ENCODE data around the gene FKBP15. TPM values are rescaled to one million over a fixed set of nuclear protein-coding genes. Genes with fewer than 3 reads are reported as not detected.
A peak's percentile ranks its signal among the peaks of the same experiment; 100 is the strongest.
"Not testable (repeated sequence)": the region's sequence is repeated elsewhere in the genome, so short reads cannot be mapped to it uniquely, and the experiment has no call there.

The FKBP15 gene
- total and polyA plus RNA-seq, 4 experiments from 2014 or later: 1.9 to 34.9 (median 27.0) TPM

DNA sequence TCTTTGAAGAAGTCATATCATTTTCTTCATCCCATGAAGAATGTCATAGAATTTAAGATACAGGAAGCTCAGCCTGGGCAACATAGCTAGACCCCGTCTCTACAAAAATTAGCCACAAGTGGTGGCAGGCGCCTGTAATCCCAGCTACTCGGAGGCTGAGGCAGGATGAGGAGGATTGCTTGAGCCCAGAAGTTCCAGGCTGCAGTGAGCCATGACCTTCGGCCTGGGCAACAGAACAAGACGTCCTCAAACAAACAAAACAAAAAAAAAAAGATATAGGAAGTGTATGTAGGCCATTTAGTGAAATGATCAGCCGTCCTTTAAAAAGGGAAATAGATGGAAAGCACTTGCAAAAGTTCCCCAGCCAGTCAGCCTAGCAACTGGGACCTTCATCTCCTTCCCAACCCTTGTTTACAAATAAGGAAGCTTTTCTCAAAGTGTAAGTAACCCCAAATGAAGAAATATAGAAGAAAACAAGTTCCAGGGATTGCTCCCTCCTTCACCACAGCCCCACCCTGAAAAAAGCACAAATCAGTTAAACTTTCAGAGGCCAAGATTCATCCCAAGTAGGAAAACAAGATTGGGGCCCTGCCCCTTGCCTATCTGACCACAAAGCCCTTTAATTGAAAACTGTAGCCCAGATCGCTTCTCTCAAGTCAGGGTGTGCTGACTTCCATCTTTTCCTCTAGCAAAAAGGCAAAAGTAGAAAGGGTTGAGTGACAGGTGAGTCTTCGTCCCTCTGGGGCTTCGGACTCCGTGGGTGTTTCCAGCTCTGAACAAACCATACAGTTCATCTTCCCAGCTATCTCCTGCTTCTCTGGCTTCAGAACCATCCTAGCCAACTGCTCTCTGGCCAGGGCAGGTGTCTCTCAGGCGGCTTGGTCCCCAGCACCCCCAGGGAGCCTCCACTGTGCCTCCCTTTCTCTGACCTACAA, 69.1 kb downstream of the FKBP15 start:
- Mint-ChIP-seq H3K4me1 (peaks cover 17 to 49% (median 39%) of the 10 kb centered on the region in 4 donors), H3K27ac (peak overlapping the region; percentile 52 to 89 (median 81))
- H3K4me1 ChIP-seq (ENCODE audit: insufficient read depth, low read length): peaks cover 38% of the 10 kb centered on the region

GRCh38 chr9:113150670-113151611, 70.1 kb downstream of the FKBP15 start, which contains the start of gene SLC31A2:
Gene SLC31A2 (plus strand): TSS chr9:113151007. CDS start chr9:113151075, 68 bp downstream.
- intact Hi-C loops (cut with micrococcal nuclease): loop anchor here (1.0 kb wide), 3 partner anchors 70 to 260 kb away; partner anchors contain the start of genes CDC26, FKBP15, PRPF4 and SLC31A1
- Mint-ChIP-seq H3K27me3 (peaks cover 2 to 6% of the 10 kb centered on the region in 2 donors), H3K36me3 (peaks cover 0 to 1% of the 10 kb centered on the region in 2 donors), H3K27ac (peak within 1 kb of the TSS; percentile 51 to 84 (median 76)), H3K9me3 (peaks cover 0 to 3% (median 0%) of the 10 kb centered on the region in 8 donors), H3K4me3 (peak within 1 kb of the TSS; percentile 83 to 87 (median 86)), H3K4me1 (peaks cover 12 to 40% (median 30%) of the 10 kb centered on the region in 4 donors)
- H3K36me3 ChIP-seq (ENCODE audit: insufficient read depth, low read length): no peaks in the 10 kb centered on the region
- POLR2A ChIA-PET (ENCODE audit: partially characterized antibody): interaction anchor here (0.6 to 2.9 kb wide), 9 partner anchors 9 to 1517 kb away, joined by 3 to 10 read pairs (median 3); partner anchors contain the start of genes C9orf43, CDC26, POLE3 and PRPF4
- peak; percentile 80 to 85 (median 81) for DNase-seq
- peaks cover 29% of the 10 kb centered on the region for H3K4me1 ChIP-seq (ENCODE audit: insufficient read depth, low read length)
- H3K27me3 ChIP-seq (ENCODE audit: insufficient read depth, low read length): no peaks in the 10 kb centered on the region
- H3K4me3 ChIP-seq (ENCODE audit: low read length in 2 of 2): peak within 1 kb of the TSS; percentile 47 to 76
- H3K27ac ChIP-seq (ENCODE audit: low read depth, low read length): peak within 1 kb of the TSS; percentile 50
- CTCF ChIA-PET (ENCODE audit: partially characterized antibody): interaction anchor here (0.7 to 3.6 kb wide), 13 partner anchors 11 to 507 kb away, joined by 3 to 12 read pairs (median 4); no protein-coding TSS in a partner anchor
- H3K9me3 ChIP-seq (ENCODE audit: control insufficient read depth in 1 of 2, low read length in 2 of 2): no peaks in the 10 kb centered on the region

More for the DNA sequence above, 69.1 kb downstream of the FKBP15 start:
- Mint-ChIP-seq H3K9me3 (peaks cover 0 to 3% (median 0%) of the 10 kb centered on the region in 8 donors), H3K4me3 (peak overlapping the region; percentile 83 to 87 (median 86)), H3K27me3 (no peaks in the 10 kb centered on the region), H3K36me3 (peaks cover 0 to 1% of the 10 kb centered on the region in 2 donors)
- Histone ChIP-seq H3K4me3 (ENCODE audit: low read length in 2 of 2) (peak overlapping the region; percentile 47 to 76), H3K9me3 (ENCODE audit: control insufficient read depth in 1 of 2, low read length in 2 of 2) (no peaks in the 10 kb centered on the region), H3K27ac (ENCODE audit: low read depth, low read length) (peak overlapping the region; percentile 50), H3K36me3 (ENCODE audit: insufficient read depth, low read length) (no peaks in the 10 kb centered on the region), H3K27me3 (ENCODE audit: insufficient read depth, low read length) (no peaks in the 10 kb centered on the region)
- no peak for DNase-seq
- CTCF ChIA-PET (ENCODE audit: partially characterized antibody): interaction anchor here (0.8 to 3.6 kb wide), 9 partner anchors 11 to 228 kb away, joined by 3 to 12 read pairs (median 4); no protein-coding TSS in a partner anchor
- intact Hi-C loops (cut with micrococcal nuclease): loop anchor here (1.0 kb wide), 1 partner anchor 259 kb away; no protein-coding TSS in a partner anchor
- POLR2A ChIA-PET (ENCODE audit: partially characterized antibody): interaction anchor here (0.6 to 2.9 kb wide), 6 partner anchors 10 to 1518 kb away, joined by 3 to 10 read pairs (median 3); partner anchors contain the start of genes CDC26, PRPF4 and SLC31A1

- H3K9me3 ChIP-seq (ENCODE audit: control insufficient read depth in 1 of 2, low read length in 2 of 2); H3K27ac ChIP-seq (ENCODE audit: low read depth, low read length); H3K36me3 ChIP-seq (ENCODE audit: insufficient read depth, low read length); intact Hi-C loops (cut with micrococcal nuclease); H3K36me3 Mint-ChIP-seq; H3K4me3 ChIP-seq (ENCODE audit: low read length in 2 of 2); DNase-seq; H3K9me3 Mint-ChIP-seq; H3K27me3 ChIP-seq (ENCODE audit: insufficient read depth, low read length): not testable (repeated sequence)
- peak overlapping the region in 1 of 7 donors; percentile 10 for H3K27ac Mint-ChIP-seq
- ChIA-PET CTCF (ENCODE audit: partially characterized antibody) (interaction anchor here (2.7 kb wide), 1 partner anchor 125 kb away, joined by 9 read pairs; no protein-coding TSS in a partner anchor), POLR2A (ENCODE audit: partially characterized antibody) (interaction anchor here (0.5 to 2.9 kb wide), 3 partner anchors 125 to 1216 kb away, joined by 3 to 10 read pairs (median 3); partner anchors contain the start of genes CDC26 and PRPF4)
- H3K27me3 Mint-ChIP-seq: peaks cover 10 to 17% of the 10 kb centered on the region in 2 donors
- peak overlapping the region in 3 of 8 donors; percentile 13 to 52 (median 30) for H3K4me3 Mint-ChIP-seq
- peaks cover 21% of the 10 kb centered on the region for H3K4me1 ChIP-seq (ENCODE audit: insufficient read depth, low read length)
- peaks cover 5 to 26% (median 18%) of the 10 kb centered on the region in 4 donors for H3K4me1 Mint-ChIP-seq
Measured at GRCh38 chr9:113149561-113149960, 71.5 kb downstream of the FKBP15 start.

DNA sequence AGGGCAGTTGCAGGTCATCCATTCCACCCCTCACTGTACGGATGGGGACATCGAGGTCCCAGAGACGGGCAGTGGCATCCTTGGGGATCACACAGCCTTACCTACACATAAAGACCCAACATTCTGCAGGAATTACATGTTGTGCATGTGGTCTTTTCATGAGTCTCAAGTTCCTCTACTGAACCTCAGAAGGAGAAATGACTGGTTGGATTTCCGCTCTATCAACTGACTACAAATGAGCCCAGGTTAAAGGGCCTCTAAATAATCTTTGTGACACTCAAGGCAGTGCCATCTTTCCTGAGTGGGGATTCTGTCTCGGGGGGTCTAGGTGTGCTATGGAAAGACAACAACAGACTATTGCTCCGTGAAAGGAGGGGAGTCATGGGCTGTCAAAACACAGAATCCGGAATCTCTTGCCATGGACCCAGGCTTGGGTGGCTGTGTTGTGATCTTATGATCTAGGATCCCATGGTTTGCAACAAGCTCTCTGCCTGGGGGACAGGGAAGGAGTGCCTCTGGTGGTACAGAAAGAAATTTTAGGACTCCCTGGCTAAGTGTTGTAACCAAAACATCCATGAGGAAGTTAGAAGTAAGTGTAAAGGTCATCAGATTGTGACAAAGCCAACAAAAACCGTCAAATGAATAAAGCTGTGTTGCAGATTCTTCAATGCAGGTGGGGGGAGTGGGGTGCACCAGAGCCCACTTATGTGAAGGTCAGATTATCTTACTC, 72.1 kb downstream of the FKBP15 start:
- Mint-ChIP-seq H3K9me3 (peaks cover 0 to 3% (median 0%) of the 10 kb centered on the region in 8 donors), H3K27me3 (peaks cover 14 to 19% of the 10 kb centered on the region in 2 donors), H3K36me3 (peaks cover 0 to 1% of the 10 kb centered on the region in 2 donors), H3K27ac (peak overlapping the region in 1 of 7 donors; percentile 27), H3K4me3 (peak overlapping the region in 4 of 8 donors; percentile 13 to 54 (median 41)), H3K4me1 (peaks cover 5 to 25% (median 18%) of the 10 kb centered on the region in 4 donors)
- H3K27me3 ChIP-seq (ENCODE audit: insufficient read depth, low read length): no peaks in the 10 kb centered on the region
- intact Hi-C loops (cut with micrococcal nuclease): no loop called here
- DNase-seq: no peak
- H3K9me3 ChIP-seq (ENCODE audit: control insufficient read depth in 1 of 2, low read length in 2 of 2): no peaks in the 10 kb centered on the region
- H3K4me3 ChIP-seq (ENCODE audit: low read length in 2 of 2): no peak overlapping the region
- CTCF ChIA-PET (ENCODE audit: partially characterized antibody): interaction anchor here (2.7 kb wide), 1 partner anchor 125 kb away, joined by 9 read pairs; no protein-coding TSS in a partner anchor
- H3K36me3 ChIP-seq (ENCODE audit: insufficient read depth, low read length): no peaks in the 10 kb centered on the region
- POLR2A ChIA-PET (ENCODE audit: partially characterized antibody): interaction anchor here (0.9 kb wide), 1 partner anchor 261 kb away, joined by 3 read pairs; no protein-coding TSS in a partner anchor
- no peak overlapping the region for H3K27ac ChIP-seq (ENCODE audit: low read depth, low read length)
- H3K4me1 ChIP-seq (ENCODE audit: insufficient read depth, low read length): peaks cover 21% of the 10 kb centered on the region

DNA sequence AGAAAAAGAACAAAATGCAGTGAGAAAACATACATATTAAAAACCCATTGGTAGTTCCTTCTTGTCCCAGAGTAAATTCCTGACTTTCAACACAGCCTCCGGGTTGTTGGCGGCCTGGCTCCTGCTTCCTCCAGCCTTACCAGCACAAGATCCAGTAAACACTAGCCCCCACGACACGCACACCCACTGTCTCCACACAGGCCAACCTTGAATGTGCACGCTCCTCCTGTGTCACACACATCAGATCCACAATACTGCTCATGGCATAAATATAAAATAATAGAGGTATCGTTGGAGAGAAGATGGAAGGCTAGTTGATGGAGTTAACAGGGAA, 72.7 kb downstream of the FKBP15 start:
- no peaks in the 10 kb centered on the region for H3K9me3 ChIP-seq (ENCODE audit: control insufficient read depth in 1 of 2, low read length in 2 of 2)
- H3K36me3 ChIP-seq (ENCODE audit: insufficient read depth, low read length): no peaks in the 10 kb centered on the region
- ChIA-PET CTCF (ENCODE audit: partially characterized antibody) (no interaction called here), POLR2A (ENCODE audit: partially characterized antibody) (no interaction called here)
- H3K4me3 ChIP-seq (ENCODE audit: low read length in 2 of 2): no peak overlapping the region
- Mint-ChIP-seq H3K27me3 (peaks cover 14 to 23% of the 10 kb centered on the region in 2 donors), H3K4me1 (peaks cover 5 to 22% (median 16%) of the 10 kb centered on the region in 4 donors), H3K4me3 (peak overlapping the region in 2 of 8 donors; percentile 27 to 30), H3K27ac (peak overlapping the region in 1 of 7 donors; percentile 10), H3K36me3 (peaks cover 0 to 1% of the 10 kb centered on the region in 2 donors), H3K9me3 (peaks cover 0 to 3% (median 0%) of the 10 kb centered on the region in 8 donors)
- peaks cover 21% of the 10 kb centered on the region for H3K4me1 ChIP-seq (ENCODE audit: insufficient read depth, low read length)
- no peak for DNase-seq
- H3K27me3 ChIP-seq (ENCODE audit: insufficient read depth, low read length): no peaks in the 10 kb centered on the region
- H3K27ac ChIP-seq (ENCODE audit: low read depth, low read length): no peak overlapping the region
- intact Hi-C loops (cut with micrococcal nuclease): no loop called here
